Measurements from ENCODE around the gene KCNIP1.

Gene KCNIP1

GRCh38 chr5:170603578-170604565, 100.1 kb downstream of the KCNIP1 start:
- Mint-ChIP-seq H3K36me3 (ENCODE audit: low read depth) (no peaks in the 10 kb centered on the region), H3K4me3 (no peak overlapping the region), H3K9me3 (no peaks in the 10 kb centered on the region), H3K27ac (no peak overlapping the region), H3K27me3 (peaks cover 35% of the 10 kb centered on the region), H3K4me1 (ENCODE audit: low read depth) (no peaks in the 10 kb centered on the region)
- intact Hi-C loops (cut with micrococcal nuclease): no loop called here

GRCh38 chr5:170606941-170607340, 103.1 kb downstream of the KCNIP1 start:
- Mint-ChIP-seq H3K4me3 (no peak overlapping the region), H3K27me3 (peaks cover 21% of the 10 kb centered on the region), H3K9me3 (no peaks in the 10 kb centered on the region), H3K27ac (no peak overlapping the region), H3K4me1 (ENCODE audit: low read depth) (no peaks in the 10 kb centered on the region), H3K36me3 (ENCODE audit: low read depth) (no peaks in the 10 kb centered on the region)
- intact Hi-C loops (cut with micrococcal nuclease): no loop called here

- H3K4me3 Mint-ChIP-seq: no peak overlapping the region
- H3K27me3 Mint-ChIP-seq: peaks cover 7% of the 10 kb centered on the region
- no peak overlapping the region for H3K27ac Mint-ChIP-seq
- no peaks in the 10 kb centered on the region for H3K9me3 Mint-ChIP-seq
- no peaks in the 10 kb centered on the region for H3K4me1 Mint-ChIP-seq (ENCODE audit: low read depth)
- intact Hi-C loops (cut with micrococcal nuclease): no loop called here
- H3K36me3 Mint-ChIP-seq (ENCODE audit: low read depth): no peaks in the 10 kb centered on the region
Measured at GRCh38 chr5:170611449-170612090, 107.8 kb downstream of the KCNIP1 start.

DNA sequence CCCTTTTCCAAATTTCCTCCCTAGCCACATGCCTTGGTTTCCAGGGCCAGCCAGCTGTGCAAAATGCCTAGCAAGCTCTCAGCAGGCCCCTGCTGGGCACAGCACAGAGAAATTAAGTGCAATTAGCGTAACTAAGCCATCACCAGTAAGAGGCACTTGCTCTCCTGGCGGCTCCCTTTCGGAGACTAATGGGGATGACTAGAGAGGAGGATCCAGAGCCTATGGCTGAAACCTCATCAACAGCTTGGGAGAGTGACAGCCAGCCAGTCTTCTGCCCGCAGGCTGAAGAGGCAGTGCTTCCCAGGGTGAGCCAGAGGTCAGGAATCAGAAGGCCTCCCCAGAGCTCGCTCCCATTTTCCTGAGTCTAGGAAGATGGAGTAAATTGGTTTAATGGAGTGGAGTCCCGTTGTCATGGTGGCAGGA, 108.4 kb downstream of the KCNIP1 start:
- Mint-ChIP-seq H3K9me3 (no peaks in the 10 kb centered on the region), H3K36me3 (ENCODE audit: low read depth) (no peaks in the 10 kb centered on the region), H3K27ac (no peak overlapping the region), H3K4me3 (no peak overlapping the region), H3K4me1 (ENCODE audit: low read depth) (no peaks in the 10 kb centered on the region), H3K27me3 (peaks cover 5% of the 10 kb centered on the region)
- intact Hi-C loops (cut with micrococcal nuclease): no loop called here

- Mint-ChIP-seq H3K27ac (no peak overlapping the region), H3K4me1 (ENCODE audit: low read depth) (no peaks in the 10 kb centered on the region), H3K27me3 (no peaks in the 10 kb centered on the region), H3K9me3 (no peaks in the 10 kb centered on the region), H3K4me3 (no peak overlapping the region), H3K36me3 (ENCODE audit: low read depth) (no peaks in the 10 kb centered on the region)
- intact Hi-C loops (cut with micrococcal nuclease): no loop called here
Measured at GRCh38 chr5:170614065-170614490, 110.3 kb downstream of the KCNIP1 start.

- intact Hi-C loops (cut with micrococcal nuclease): no loop called here
- Mint-ChIP-seq H3K4me1 (ENCODE audit: low read depth) (no peaks in the 10 kb centered on the region), H3K27me3 (no peaks in the 10 kb centered on the region), H3K9me3 (no peaks in the 10 kb centered on the region), H3K36me3 (ENCODE audit: low read depth) (no peaks in the 10 kb centered on the region), H3K27ac (no peak overlapping the region), H3K4me3 (no peak overlapping the region)
Measured at GRCh38 chr5:170614720-170615119, 110.9 kb downstream of the KCNIP1 start.

GRCh38 chr5:170617533-170618490, 114.0 kb downstream of the KCNIP1 start:
- Mint-ChIP-seq H3K9me3 (no peaks in the 10 kb centered on the region), H3K4me1 (ENCODE audit: low read depth) (no peaks in the 10 kb centered on the region), H3K36me3 (ENCODE audit: low read depth) (no peaks in the 10 kb centered on the region), H3K27me3 (peaks cover 3% of the 10 kb centered on the region), H3K4me3 (no peak overlapping the region), H3K27ac (no peak overlapping the region)
- intact Hi-C loops (cut with micrococcal nuclease): no loop called here

GRCh38 chr5:170619869-170620268, 116.0 kb downstream of the KCNIP1 start:
- H3K27me3 Mint-ChIP-seq: peaks cover 11% of the 10 kb centered on the region
- H3K9me3 Mint-ChIP-seq: no peaks in the 10 kb centered on the region
- H3K36me3 Mint-ChIP-seq (ENCODE audit: low read depth): no peaks in the 10 kb centered on the region
- intact Hi-C loops (cut with micrococcal nuclease): no loop called here
- no peak overlapping the region for H3K4me3 Mint-ChIP-seq
- no peaks in the 10 kb centered on the region for H3K4me1 Mint-ChIP-seq (ENCODE audit: low read depth)
- no peak overlapping the region for H3K27ac Mint-ChIP-seq

- peaks cover 18% of the 10 kb centered on the region for H3K27me3 Mint-ChIP-seq
- intact Hi-C loops (cut with micrococcal nuclease): loop anchor here (1.0 kb wide), 1 partner anchor 188 kb away; no protein-coding TSS in a partner anchor
- no peaks in the 10 kb centered on the region for H3K36me3 Mint-ChIP-seq (ENCODE audit: low read depth)
- H3K9me3 Mint-ChIP-seq: no peaks in the 10 kb centered on the region
- no peak overlapping the region for H3K4me3 Mint-ChIP-seq
- H3K4me1 Mint-ChIP-seq (ENCODE audit: low read depth): no peaks in the 10 kb centered on the region
- H3K27ac Mint-ChIP-seq: no peak overlapping the region
Measured at GRCh38 chr5:170622933-170623332, 119.1 kb downstream of the KCNIP1 start.

GRCh38 chr5:170623576-170624181, 119.9 kb downstream of the KCNIP1 start:
- no peaks in the 10 kb centered on the region for H3K36me3 Mint-ChIP-seq (ENCODE audit: low read depth)
- H3K4me1 Mint-ChIP-seq (ENCODE audit: low read depth): no peaks in the 10 kb centered on the region
- H3K4me3 Mint-ChIP-seq: no peak overlapping the region
- intact Hi-C loops (cut with micrococcal nuclease): loop anchor here (1.0 kb wide), 1 partner anchor 188 kb away; no protein-coding TSS in a partner anchor
- H3K9me3 Mint-ChIP-seq: no peaks in the 10 kb centered on the region
- H3K27me3 Mint-ChIP-seq: peaks cover 18% of the 10 kb centered on the region
- H3K27ac Mint-ChIP-seq: no peak overlapping the region

- no peak overlapping the region for H3K4me3 Mint-ChIP-seq
- intact Hi-C loops (cut with micrococcal nuclease): no loop called here
- peaks cover 3% of the 10 kb centered on the region for H3K4me1 Mint-ChIP-seq (ENCODE audit: low read depth)
- no peaks in the 10 kb centered on the region for H3K9me3 Mint-ChIP-seq
- H3K27me3 Mint-ChIP-seq: peaks cover 26% of the 10 kb centered on the region
- H3K27ac Mint-ChIP-seq: no peak overlapping the region
- no peaks in the 10 kb centered on the region for H3K36me3 Mint-ChIP-seq (ENCODE audit: low read depth)
Measured at GRCh38 chr5:170625221-170626165, 121.7 kb downstream of the KCNIP1 start.

GRCh38 chr5:170626507-170627150, 122.8 kb downstream of the KCNIP1 start:
- H3K9me3 Mint-ChIP-seq: no peaks in the 10 kb centered on the region
- H3K27ac Mint-ChIP-seq: no peak overlapping the region
- H3K36me3 Mint-ChIP-seq (ENCODE audit: low read depth): no peaks in the 10 kb centered on the region
- intact Hi-C loops (cut with micrococcal nuclease): no loop called here
- H3K4me1 Mint-ChIP-seq (ENCODE audit: low read depth): peaks cover 8% of the 10 kb centered on the region
- peaks cover 28% of the 10 kb centered on the region for H3K27me3 Mint-ChIP-seq
- H3K4me3 Mint-ChIP-seq: no peak overlapping the region

Measured in dendritic cell treated with granulocyte-macrophage colony-stimulating factor and Interleukin-4, amounts not matched to agents 40 ng/mL and 50 ng/mL, for 4 days (primary cell).